ENCODE data around the gene PDZD11.
A peak's percentile ranks its signal among the peaks of the same experiment; 100 is the strongest.
"Not testable (repeated sequence)": the region's sequence is repeated elsewhere in the genome, so short reads cannot be mapped to it uniquely, and the experiment has no call there.

The PDZD11 gene

GRCh38 chrX:70289793-70290770 is at the start of gene PDZD11, which contains the start of gene KIF4A:
Gene PDZD11, minus strand, starts transcription at chrX:70289927. Its CDS starts 586 bp downstream, at chrX:70289341.
Gene KIF4A, plus strand, starts transcription at chrX:70290104. Its CDS starts 355 bp downstream, at chrX:70290459.
- peak; percentile 72 to 74 for DNase-seq (ENCODE audit: low read depth in 2 of 2)

- no peak for DNase-seq (ENCODE audit: low read depth in 2 of 2)
These were observed 48.6 kb upstream of the PDZD11 start for GRCh38 chrX:70338290-70338689.

GRCh38 chrX:70336767-70337166 is 47.0 kb upstream of the PDZD11 start:
- DNase-seq (ENCODE audit: low read depth in 2 of 2), result no peak

GRCh38 chrX:70332600-70332999 is 42.9 kb upstream of the PDZD11 start:
- no peak for DNase-seq (ENCODE audit: low read depth in 2 of 2)

GRCh38 chrX:70331161-70331560 is 41.4 kb upstream of the PDZD11 start:
- no peak for DNase-seq (ENCODE audit: low read depth in 2 of 2)

- DNase-seq (ENCODE audit: low read depth in 2 of 2), result no peak
These were observed 34.6 kb upstream of the PDZD11 start for GRCh38 chrX:70324326-70324725.

- not testable (repeated sequence) for DNase-seq (ENCODE audit: low read depth in 2 of 2)
These were observed 33.9 kb upstream of the PDZD11 start for GRCh38 chrX:70323628-70324027.

- DNase-seq (ENCODE audit: low read depth in 2 of 2), result no peak
These were observed 33.1 kb upstream of the PDZD11 start for GRCh38 chrX:70322784-70323183.

GRCh38 chrX:70313503-70313902 is 23.8 kb upstream of the PDZD11 start:
- DNase-seq (ENCODE audit: low read depth in 2 of 2), result no peak

GRCh38 chrX:70301716-70302115 is 12.0 kb upstream of the PDZD11 start:
- no peak for DNase-seq (ENCODE audit: low read depth in 2 of 2)

GRCh38 chrX:70293621-70294020 is 3.9 kb upstream of the PDZD11 start:
- no peak for DNase-seq (ENCODE audit: low read depth in 2 of 2)

- no peak for DNase-seq (ENCODE audit: low read depth in 2 of 2)
These were observed 3.1 kb upstream of the PDZD11 start for GRCh38 chrX:70292788-70293187.

- DNase-seq (ENCODE audit: low read depth in 2 of 2), result no peak
These were observed 447 bp downstream of the PDZD11 start for GRCh38 chrX:70289168-70289792.

- no peak for DNase-seq (ENCODE audit: low read depth in 2 of 2)
These were observed 7.8 kb downstream of the PDZD11 start, which contains the start of gene RAB41 for GRCh38 chrX:70281951-70282350. Gene RAB41, plus strand, starts transcription at chrX:70282172. Its CDS starts 46 bp downstream, at chrX:70282218.

GRCh38 chrX:70280573-70280972 is 9.2 kb downstream of the PDZD11 start:
- DNase-seq (ENCODE audit: low read depth in 2 of 2), result no peak

GRCh38 chrX:70279081-70279480 is 10.6 kb downstream of the PDZD11 start:
- DNase-seq (ENCODE audit: low read depth in 2 of 2), result no peak

GRCh38 chrX:70274029-70274428 is 15.7 kb downstream of the PDZD11 start:
- DNase-seq (ENCODE audit: low read depth in 2 of 2), result not testable (repeated sequence)

GRCh38 chrX:70268034-70268433 is 21.7 kb downstream of the PDZD11 start, which contains the start of gene ARR3:
Gene ARR3, plus strand, starts transcription at chrX:70268334. Its CDS starts 1,052 bp downstream, at chrX:70269386.
- no peak for DNase-seq (ENCODE audit: low read depth in 2 of 2)

GRCh38 chrX:70264784-70265183 is 24.9 kb downstream of the PDZD11 start:
- no peak for DNase-seq (ENCODE audit: low read depth in 2 of 2)

GRCh38 chrX:70262952-70263567 is 26.7 kb downstream of the PDZD11 start:
- DNase-seq (ENCODE audit: low read depth in 2 of 2), result peak; percentile 7 to 26

GRCh38 chrX:70260104-70260503 is 29.6 kb downstream of the PDZD11 start, which contains the start of gene P2RY4:
Gene P2RY4, minus strand, starts transcription at chrX:70260204. Its CDS starts 580 bp downstream, at chrX:70259624.
- DNase-seq (ENCODE audit: low read depth in 2 of 2), result no peak
